Osteoblast (primary cell): Measurements from ENCODE around the gene NRSN2. TPM values are rescaled to one million over a fixed set of nuclear protein-coding genes. Genes with fewer than 3 reads are reported as not detected.

ENCODE experiments used
- DNase-seq: peaks from one replicate; pipeline ENCODE4 v3.0.0; 2011; ENCODE audit warnings: low spot score, mixed read lengths; ENCODE audit not compliant: insufficient read length; ENCODE audit errors: missing footprints
- H2AFZ ChIP-seq: 2 replicates; pipeline ENCODE4 v1.6.0; 2011; ENCODE audit warnings: mild to moderate bottlenecking, low read length
- H3K27ac ChIP-seq: 2 replicates; pipeline ENCODE4 v1.5.1; 2011; ENCODE audit warnings: mild to moderate bottlenecking, low read depth, low read length, moderate library complexity
- H3K27me3 ChIP-seq: 2 replicates; pipeline ENCODE4 v1.6.0; 2012; ENCODE audit warnings: mild to moderate bottlenecking, control low read depth, inconsistent platforms, low read length, moderate library complexity; ENCODE audit not compliant: insufficient read depth
- H3K36me3 ChIP-seq: 2 replicates; pipeline ENCODE4 v1.5.1; 2011; ENCODE audit warnings: mild to moderate bottlenecking, low read length, control low read depth, moderate library complexity; ENCODE audit not compliant: insufficient read depth
- H3K4me1 ChIP-seq: 2 replicates; pipeline ENCODE4 v1.5.1; 2011; ENCODE audit warnings: mild to moderate bottlenecking, low read length, control low read depth, moderate library complexity; ENCODE audit not compliant: insufficient read depth
- H3K4me2 ChIP-seq: 2 replicates; pipeline ENCODE4 v1.6.0; 2011; ENCODE audit warnings: mild to moderate bottlenecking, low read length; ENCODE audit not compliant: insufficient read depth
- H3K4me3 ChIP-seq: fragments of 200-600 bp; sonication (generic); 3 replicates; pipeline ENCODE4 v1.5.1; 2012; ENCODE audit warnings: mild to moderate bottlenecking, low read length, inconsistent platforms; ENCODE audit not compliant: insufficient read depth
- H3K79me2 ChIP-seq: 2 replicates; pipeline ENCODE4 v1.6.0; 2012; ENCODE audit warnings: mild to moderate bottlenecking, low read length, control low read depth, inconsistent platforms; ENCODE audit not compliant: insufficient read depth
- H3K9me3 ChIP-seq: 2 replicates; pipeline ENCODE4 v1.5.1; 2011; ENCODE audit warnings: low read depth, low read length, control low read depth
- H4K20me1 ChIP-seq: 2 replicates; pipeline ENCODE4 v1.6.0; 2012; ENCODE audit warnings: mild to moderate bottlenecking, low read length, control low read depth; ENCODE audit not compliant: insufficient read depth
- CTCF ChIP-seq: IDR thresholded peaks from 2 replicates; pipeline ENCODE4 v1.5.1; 2011; ENCODE audit warnings: mild to moderate bottlenecking, low read depth, low read length, moderate library complexity; ENCODE audit errors: extremely low read depth
- total RNA-seq: library from RNA; depleted of rRNA; stranded (reverse); fragments of >200 nt; gene quantifications from 2 replicates; pipeline ENCODE4 v1.2.3, GENCODE V29; 2012

Gene NRSN2
- total RNA-seq, 1 donor = 49.6 TPM

- Histone ChIP-seq H2AFZ (no peak overlapping the region), H4K20me1 (no peaks in the 10 kb centered on the region), H3K27me3 (no peaks in the 10 kb centered on the region), H3K4me2 (no peak overlapping the region), H3K9me3 (peaks cover 7% of the 10 kb centered on the region), H3K79me2 (no peaks in the 10 kb centered on the region), H3K4me3 (no peak overlapping the region), H3K27ac (no peak overlapping the region), H3K4me1 (peaks cover 4% of the 10 kb centered on the region), H3K36me3 (no peaks in the 10 kb centered on the region)
- DNase-seq = peak; percentile 85
- TF ChIP-seq CTCF = no peak
Observed at GRCh38 chr20:341682-342081, 5.2 kb upstream of the NRSN2 start.

- no peak overlapping the region for H2AFZ ChIP-seq
- no peak for TF ChIP-seq CTCF
- no peaks in the 10 kb centered on the region for H3K27me3 ChIP-seq
- no peaks in the 10 kb centered on the region for H3K79me2 ChIP-seq
- H3K4me3 ChIP-seq = no peak overlapping the region
- DNase-seq = no peak
- H3K27ac ChIP-seq = no peak overlapping the region
- H4K20me1 ChIP-seq = no peaks in the 10 kb centered on the region
- H3K9me3 ChIP-seq = peaks cover 7% of the 10 kb centered on the region
- peaks cover 6% of the 10 kb centered on the region for H3K4me1 ChIP-seq
- H3K36me3 ChIP-seq = no peaks in the 10 kb centered on the region
- H3K4me2 ChIP-seq = no peak overlapping the region
Observed at GRCh38 chr20:343107-343506, 3.8 kb upstream of the NRSN2 start.

- Histone ChIP-seq H2AFZ (peak overlapping the region; percentile 94), H3K27ac (peak overlapping the region; percentile 56), H3K9me3 (peaks cover 7% of the 10 kb centered on the region), H3K27me3 (no peaks in the 10 kb centered on the region), H3K4me2 (peak overlapping the region; percentile 84), H3K4me3 (peak overlapping the region; percentile 86), H3K36me3 (peaks cover 13% of the 10 kb centered on the region), H3K4me1 (peaks cover 12% of the 10 kb centered on the region), H3K79me2 (no peaks in the 10 kb centered on the region), H4K20me1 (peaks cover 2% of the 10 kb centered on the region)
- DNase-seq = no peak
- TF ChIP-seq CTCF = no peak
Observed at GRCh38 chr20:346033-346639, 775 bp upstream of the NRSN2 start.

GRCh38 chr20:347317-347639, 367 bp downstream of the NRSN2 start:
- no peak for DNase-seq
- peaks cover 12% of the 10 kb centered on the region for H3K4me1 ChIP-seq
- H4K20me1 ChIP-seq = peaks cover 2% of the 10 kb centered on the region
- peak overlapping the region; percentile 86 for H3K4me3 ChIP-seq
- H3K27ac ChIP-seq = peak overlapping the region; percentile 56
- H3K9me3 ChIP-seq = peaks cover 1% of the 10 kb centered on the region
- no peak for TF ChIP-seq CTCF
- H3K36me3 ChIP-seq = peaks cover 23% of the 10 kb centered on the region
- peak overlapping the region; percentile 84 for H3K4me2 ChIP-seq
- peak overlapping the region; percentile 93 for H2AFZ ChIP-seq
- no peaks in the 10 kb centered on the region for H3K27me3 ChIP-seq
- H3K79me2 ChIP-seq = no peaks in the 10 kb centered on the region
